PC-3 (cell line): ENCODE data around the gene CRABP1. TPM values are rescaled to one million over a fixed set of nuclear protein-coding genes. Genes with fewer than 3 reads are reported as not detected.

Experiments
- ATAC-seq: fragments of 200-7000 bp; cut with Tn5 transposase; 2 replicates; pipeline ENCODE4 v1.9.1; 2020; ENCODE audit warnings: mild to moderate bottlenecking, moderate library complexity
- BruUV-seq: library from RNA; stranded (reverse); fragments of 400-500 nt; replicated peaks from 2 replicates; lab custom pipeline; 2021; lab: Mats Ljungman, UMichigan
- CTCF ChIA-PET: fragments of 300-600 bp; sonication (Branson Sonifier 250); formaldehyde crosslinking; loops from one replicate; lab custom pipeline; 2022; ENCODE audit warnings: antibody characterized with exemption; lab: Charles Lee
- POLR2A ChIA-PET: fragments of 300-600 bp; sonication (Branson Sonifier 250); formaldehyde crosslinking; loops from one replicate; lab custom pipeline; 2022; ENCODE audit warnings: antibody characterized with exemption; ENCODE audit not compliant: unreplicated experiment; lab: Charles Lee
- DNase-seq: peaks from one replicate; pipeline ENCODE4 v3.0.0-alpha.2; 2015
- H2AFZ ChIP-seq: fragments of 300-600 bp; sonication (generic); 2 replicates; pipeline ENCODE4 v1.6.0; 2016; ENCODE audit warnings: antibody characterized with exemption, low read length
- H3F3A ChIP-seq: fragments of 300-600 bp; sonication (generic); one replicate; pipeline ENCODE4 v1.6.0; 2017; ENCODE audit warnings: antibody characterized with exemption, low read length, control low read depth, mild to moderate bottlenecking; ENCODE audit not compliant: unreplicated experiment
- H3K27ac ChIP-seq: fragments of 300-600 bp; sonication (generic); 2 replicates; pipeline ENCODE4 v1.5.1; 2016; ENCODE audit warnings: mild to moderate bottlenecking, low read length
- H3K27me3 ChIP-seq: fragments of 300-600 bp; sonication (generic); 2 replicates; pipeline ENCODE4 v1.6.1; 2016; ENCODE audit warnings: low read length, mixed read lengths
- H3K36me3 ChIP-seq: fragments of 300-600 bp; sonication (generic); 2 replicates; pipeline ENCODE4 v1.6.1; 2016; ENCODE audit warnings: low read depth, mixed run types, low read length, mixed read lengths
- H3K4me1 ChIP-seq: fragments of 300-600 bp; sonication (generic); 2 replicates; pipeline ENCODE4 v1.5.1; 2016; ENCODE audit warnings: low read length; ENCODE audit not compliant: insufficient read depth
- H3K4me2 ChIP-seq: fragments of 300-600 bp; sonication (generic); 2 replicates; pipeline ENCODE4 v1.6.0; 2016; ENCODE audit warnings: low read length
- H3K4me3 ChIP-seq: fragments of 300-600 bp; sonication (generic); 2 replicates; pipeline ENCODE4 v1.5.1; 2016; ENCODE audit warnings: mild to moderate bottlenecking, low read length, mixed read lengths
- H3K79me2 ChIP-seq: fragments of 300-600 bp; sonication (generic); 2 replicates; pipeline ENCODE4 v1.6.1; 2017; ENCODE audit warnings: low read length, mixed read lengths
- H3K9ac ChIP-seq: fragments of 300-600 bp; sonication (generic); 2 replicates; pipeline ENCODE4 v1.6.0; 2016; ENCODE audit warnings: mild to moderate bottlenecking, low read length
- H3K9me2 ChIP-seq: fragments of 300-600 bp; sonication (generic); replicated peaks from 2 replicates; pipeline ENCODE4 v1.6.1; 2016; ENCODE audit warnings: mixed run types, low read length, mixed read lengths
- H3K9me3 ChIP-seq: fragments of 300-600 bp; sonication (generic); 2 replicates; pipeline ENCODE4 v1.6.1; 2016; ENCODE audit warnings: low read length, mixed read lengths
- H4K20me1 ChIP-seq: fragments of 300-600 bp; sonication (generic); 2 replicates; pipeline ENCODE4 v1.6.1; 2016; ENCODE audit warnings: low read length, mixed read lengths
- EZH2 ChIP-seq: fragments of 300-600 bp; sonication (generic); IDR thresholded peaks from one replicate; pipeline ENCODE4 v1.6.1; 2017; ENCODE audit warnings: antibody characterized with exemption, mild to moderate bottlenecking, low read length; ENCODE audit not compliant: unreplicated experiment
- EZH2phosphoT487 ChIP-seq: fragments of 300-600 bp; sonication (generic); IDR thresholded peaks from 2 replicates; pipeline ENCODE4 v1.6.1; 2018; ENCODE audit warnings: mild to moderate bottlenecking, antibody characterized with exemption, low read length, borderline replicate concordance
- intact Hi-C: fragments of 100-400 bp; cut with micrococcal nuclease; formaldehyde crosslinking; loops from 2 replicates; pipeline ENCODE4 v1.9.0; 2023
- total RNA-seq: library from RNA; depleted of rRNA; stranded (reverse); fragments of >200 nt; gene quantifications from 2 replicates; pipeline ENCODE4 v1.2.3, GENCODE V29; 2014
- TF ChIP-seq, protein P1 (sequence below): fragments of 300-600 bp; sonication (generic); conservative IDR thresholded peaks from 2 replicates; pipeline ENCODE4 v1.5.1; 2017; ENCODE audit warnings: antibody characterized with exemption, low read depth, mild to moderate bottlenecking, low read length

CRABP1 gene
- total RNA-seq, 1 experiment from 2014 or later = not detected

GRCh38 chr15:78362716-78363380, 22.7 kb downstream of the CRABP1 start:
- H3K4me3 ChIP-seq = no peak overlapping the region
- no peaks in the 10 kb centered on the region for H3K36me3 ChIP-seq
- TF ChIP-seq, protein P1, sequence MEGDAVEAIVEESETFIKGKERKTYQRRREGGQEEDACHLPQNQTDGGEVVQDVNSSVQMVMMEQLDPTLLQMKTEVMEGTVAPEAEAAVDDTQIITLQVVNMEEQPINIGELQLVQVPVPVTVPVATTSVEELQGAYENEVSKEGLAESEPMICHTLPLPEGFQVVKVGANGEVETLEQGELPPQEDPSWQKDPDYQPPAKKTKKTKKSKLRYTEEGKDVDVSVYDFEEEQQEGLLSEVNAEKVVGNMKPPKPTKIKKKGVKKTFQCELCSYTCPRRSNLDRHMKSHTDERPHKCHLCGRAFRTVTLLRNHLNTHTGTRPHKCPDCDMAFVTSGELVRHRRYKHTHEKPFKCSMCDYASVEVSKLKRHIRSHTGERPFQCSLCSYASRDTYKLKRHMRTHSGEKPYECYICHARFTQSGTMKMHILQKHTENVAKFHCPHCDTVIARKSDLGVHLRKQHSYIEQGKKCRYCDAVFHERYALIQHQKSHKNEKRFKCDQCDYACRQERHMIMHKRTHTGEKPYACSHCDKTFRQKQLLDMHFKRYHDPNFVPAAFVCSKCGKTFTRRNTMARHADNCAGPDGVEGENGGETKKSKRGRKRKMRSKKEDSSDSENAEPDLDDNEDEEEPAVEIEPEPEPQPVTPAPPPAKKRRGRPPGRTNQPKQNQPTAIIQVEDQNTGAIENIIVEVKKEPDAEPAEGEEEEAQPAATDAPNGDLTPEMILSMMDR = no peak
- no peak for TF ChIP-seq EZH2
- TF ChIP-seq EZH2phosphoT487 = no peak
- no peak overlapping the region for H3K4me2 ChIP-seq
- no peak overlapping the region for H3K9ac ChIP-seq
- no peak overlapping the region for H2AFZ ChIP-seq
- H3F3A ChIP-seq = no peaks in the 10 kb centered on the region
- H3K79me2 ChIP-seq = no peaks in the 10 kb centered on the region
- ATAC-seq = no peak
- intact Hi-C loops = no loop called here
- no peaks in the 10 kb centered on the region for H4K20me1 ChIP-seq
- no TSS peak for BruUV-seq
- no peak overlapping the region for H3K27ac ChIP-seq
- H3K4me1 ChIP-seq = no peaks in the 10 kb centered on the region
- no peaks in the 10 kb centered on the region for H3K9me3 ChIP-seq
- DNase-seq = no peak
- H3K27me3 ChIP-seq = peaks cover 4% of the 10 kb centered on the region; the same call in 1 of the 2 replicates
- ChIA-PET POLR2A (no interaction called here), CTCF (no interaction called here)
- H3K9me2 ChIP-seq = no peaks in the 10 kb centered on the region

DNA sequence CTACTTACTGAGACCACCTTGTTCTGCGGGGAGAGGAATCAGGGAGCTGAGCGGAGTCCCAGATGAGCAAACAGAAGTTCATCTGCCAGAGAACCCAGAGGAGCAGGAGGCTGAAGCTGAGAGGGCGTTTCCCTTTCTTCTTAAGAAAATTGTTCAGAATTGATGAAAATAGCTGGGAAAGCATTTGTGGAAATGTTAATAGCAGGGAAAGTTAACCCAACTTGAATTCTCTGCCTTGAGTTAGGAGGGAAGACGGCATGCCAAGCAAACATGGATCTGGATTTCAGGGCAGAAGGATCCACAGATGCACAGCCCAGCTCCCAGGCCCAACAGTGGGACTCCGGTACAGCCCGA, 23.2 kb downstream of the CRABP1 start:
- peaks cover 4% of the 10 kb centered on the region; the same call in 1 of the 2 replicates for H3K27me3 ChIP-seq
- CTCF ChIA-PET = no interaction called here
- H4K20me1 ChIP-seq = no peaks in the 10 kb centered on the region
- no TSS peak for BruUV-seq
- intact Hi-C loops = no loop called here
- no peaks in the 10 kb centered on the region for H3K9me3 ChIP-seq
- POLR2A ChIA-PET = no interaction called here
- H2AFZ ChIP-seq = no peak overlapping the region
- no peak overlapping the region for H3K4me2 ChIP-seq
- H3K79me2 ChIP-seq = no peaks in the 10 kb centered on the region
- DNase-seq (no peak), ATAC-seq (no peak)
- H3K4me1 ChIP-seq = no peaks in the 10 kb centered on the region
- TF ChIP-seq, protein P1 = no peak
- TF ChIP-seq EZH2phosphoT487 (no peak), EZH2 (no peak)
- no peak overlapping the region for H3K9ac ChIP-seq
- H3K9me2 ChIP-seq = no peaks in the 10 kb centered on the region
- H3F3A ChIP-seq = no peaks in the 10 kb centered on the region
- H3K27ac ChIP-seq = no peak overlapping the region
- no peak overlapping the region for H3K4me3 ChIP-seq
- no peaks in the 10 kb centered on the region for H3K36me3 ChIP-seq

- Histone ChIP-seq H3K27ac (no peak overlapping the region), H3K4me2 (no peak overlapping the region), H3K79me2 (no peaks in the 10 kb centered on the region), H3K9me3 (no peaks in the 10 kb centered on the region), H3K27me3 (no peaks in the 10 kb centered on the region), H4K20me1 (no peaks in the 10 kb centered on the region), H3K4me3 (no peak overlapping the region), H3K36me3 (no peaks in the 10 kb centered on the region), H3K9ac (no peak overlapping the region), H3K4me1 (no peaks in the 10 kb centered on the region), H3F3A (no peaks in the 10 kb centered on the region), H3K9me2 (no peaks in the 10 kb centered on the region), H2AFZ (no peak overlapping the region)
- intact Hi-C loops = no loop called here
- ATAC-seq (no peak), DNase-seq (no peak)
- TF ChIP-seq EZH2phosphoT487 (no peak), EZH2 (no peak)
- TF ChIP-seq, protein P1 = no peak
- CTCF ChIA-PET = no interaction called here
- BruUV-seq = no TSS peak
- POLR2A ChIA-PET = no interaction called here
Measured at GRCh38 chr15:78364233-78364632, 24.1 kb downstream of the CRABP1 start.
